ENCODE results near the gene ASPSCR1. TPM values are rescaled to one million over a fixed set of nuclear protein-coding genes. Genes with fewer than 3 reads are reported as not detected.
A peak's percentile ranks its signal among the peaks of the same experiment; 100 is the strongest.

Gene ASPSCR1
- total and polyA plus RNA-seq, 2 of the 13 experiments (the other 11 are each of a cell fraction or from before 2014, with no cell fraction given) = 274 to 314 TPM

- no peak for TF ChIP-seq ZNF512 (CRISPR knock-in tag; IDR thresholded peaks at IDR 0.05)
- no peak for TF ChIP-seq ZNF274 (CRISPR knock-in tag; IDR thresholded peaks at IDR 0.05)
- TF ChIP-seq HNRNPL (IDR thresholded peaks at IDR 0.05; ENCODE audit: low read depth, low read length) = peak; percentile 65; the same call in 1 of the 2 replicates
- no peak for TF ChIP-seq ZNF629 (CRISPR knock-in tag; conservative IDR thresholded peaks at IDR 0.05)
- TF ChIP-seq ZSCAN30 (CRISPR knock-in tag; IDR thresholded peaks at IDR 0.05) = no peak
- no peak for TF ChIP-seq NKX3-1 (CRISPR knock-in tag; IDR thresholded peaks at IDR 0.05)
- TF ChIP-seq ZNF782 (CRISPR knock-in tag; IDR thresholded peaks at IDR 0.05; ENCODE audit: borderline replicate concordance) = 0 out of 2 replicates have a peak, but pooled peaks have one; percentile 28
- TF ChIP-seq FOXO1 (CRISPR knock-in tag; IDR thresholded peaks at IDR 0.05) = no peak; the same call in 1 of the 2 replicates
- TF ChIP-seq ZNF607 (CRISPR knock-in tag; IDR thresholded peaks at IDR 0.05; ENCODE audit: borderline replicate concordance) = no peak
- peak; percentile 70; the same call in 1 of the 2 replicates for TF ChIP-seq ZFP91 (CRISPR knock-in tag; IDR thresholded peaks at IDR 0.05; ENCODE audit: borderline replicate concordance)
- TF ChIP-seq ZNF10 (CRISPR knock-in tag; IDR thresholded peaks at IDR 0.05; ENCODE audit: borderline replicate concordance, low read depth) = no peak
- no peak for TF ChIP-seq ZNF644 (CRISPR knock-in tag; IDR thresholded peaks at IDR 0.05; ENCODE audit: low read depth)
- TF ChIP-seq ELF1 (CRISPR knock-in tag; IDR thresholded peaks at IDR 0.05) = no peak
- no peak for TF ChIP-seq ZBTB38 (CRISPR knock-in tag; IDR thresholded peaks at IDR 0.05)
- peak; percentile 96 for TF ChIP-seq ZNF687 (CRISPR knock-in tag; IDR thresholded peaks at IDR 0.05)
- no peak for TF ChIP-seq MBD4 (IDR thresholded peaks at IDR 0.05; ENCODE audit: borderline replicate concordance, low read length)
- TF ChIP-seq NR2C2 (CRISPR knock-in tag; IDR thresholded peaks at IDR 0.05; ENCODE audit: borderline replicate concordance) = peak; percentile 32; the same call in 1 of the 2 replicates
- no peak for TF ChIP-seq DPF2 (CRISPR knock-in tag; IDR thresholded peaks at IDR 0.05; ENCODE audit: borderline replicate concordance, low read depth)
- TF ChIP-seq ARNT2 (CRISPR knock-in tag; IDR thresholded peaks at IDR 0.05; ENCODE audit: low read depth) = no peak
- peak; percentile 34; the same call in 1 of the 2 replicates for TF ChIP-seq ZFY (CRISPR knock-in tag; IDR thresholded peaks at IDR 0.05)
- no peak for TF ChIP-seq DNMT3B (CRISPR knock-in tag; conservative IDR thresholded peaks at IDR 0.05)
These were observed 87.2 kb downstream of the ASPSCR1 start (continued) for GRCh38 chr17:82064433-82065192.
